ENCODE results near the gene SLC4A1AP. TPM values are rescaled to one million over a fixed set of nuclear protein-coding genes. Genes with fewer than 3 reads are reported as not detected.

The SLC4A1AP gene, protein sequence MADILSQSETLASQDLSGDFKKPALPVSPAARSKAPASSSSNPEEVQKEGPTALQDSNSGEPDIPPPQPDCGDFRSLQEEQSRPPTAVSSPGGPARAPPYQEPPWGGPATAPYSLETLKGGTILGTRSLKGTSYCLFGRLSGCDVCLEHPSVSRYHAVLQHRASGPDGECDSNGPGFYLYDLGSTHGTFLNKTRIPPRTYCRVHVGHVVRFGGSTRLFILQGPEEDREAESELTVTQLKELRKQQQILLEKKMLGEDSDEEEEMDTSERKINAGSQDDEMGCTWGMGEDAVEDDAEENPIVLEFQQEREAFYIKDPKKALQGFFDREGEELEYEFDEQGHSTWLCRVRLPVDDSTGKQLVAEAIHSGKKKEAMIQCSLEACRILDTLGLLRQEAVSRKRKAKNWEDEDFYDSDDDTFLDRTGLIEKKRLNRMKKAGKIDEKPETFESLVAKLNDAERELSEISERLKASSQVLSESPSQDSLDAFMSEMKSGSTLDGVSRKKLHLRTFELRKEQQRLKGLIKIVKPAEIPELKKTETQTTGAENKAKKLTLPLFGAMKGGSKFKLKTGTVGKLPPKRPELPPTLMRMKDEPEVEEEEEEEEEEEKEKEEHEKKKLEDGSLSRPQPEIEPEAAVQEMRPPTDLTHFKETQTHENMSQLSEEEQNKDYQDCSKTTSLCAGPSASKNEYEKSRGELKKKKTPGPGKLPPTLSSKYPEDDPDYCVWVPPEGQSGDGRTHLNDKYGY
- 22.1 TPM for polyA plus RNA-seq (2012; ENCODE audit: insufficient read length, low read depth)

GRCh38 chr2:27663285-27664153 is at the start of gene SLC4A1AP, which contains the start of gene SUPT7L:
SLC4A1AP (plus strand) TSS chr2:27663889; CDS start chr2:27663915, 26 bp downstream.
SUPT7L (minus strand) TSS chr2:27663614; CDS start chr2:27662192, 1,422 bp downstream.
- TF ChIP-seq FOXP2 (optimal IDR thresholded peaks at IDR 0.05; ENCODE audit: borderline replicate concordance, extremely low read depth, extremely low read length, insufficient read depth) (peak; percentile 54), TAF1 (IDR thresholded peaks at IDR 0.05; ENCODE audit: borderline replicate concordance, insufficient read depth, low read length) (peak; percentile 93), REST (IDR thresholded peaks at IDR 0.05; ENCODE audit: insufficient read depth in 1 of 2, low read depth in 2 of 2, low read length in 2 of 2) (no peak), POLR2AphosphoS5 (IDR thresholded peaks at IDR 0.05; ENCODE audit: low read depth, low read length) (peak; percentile 49)

DNA sequence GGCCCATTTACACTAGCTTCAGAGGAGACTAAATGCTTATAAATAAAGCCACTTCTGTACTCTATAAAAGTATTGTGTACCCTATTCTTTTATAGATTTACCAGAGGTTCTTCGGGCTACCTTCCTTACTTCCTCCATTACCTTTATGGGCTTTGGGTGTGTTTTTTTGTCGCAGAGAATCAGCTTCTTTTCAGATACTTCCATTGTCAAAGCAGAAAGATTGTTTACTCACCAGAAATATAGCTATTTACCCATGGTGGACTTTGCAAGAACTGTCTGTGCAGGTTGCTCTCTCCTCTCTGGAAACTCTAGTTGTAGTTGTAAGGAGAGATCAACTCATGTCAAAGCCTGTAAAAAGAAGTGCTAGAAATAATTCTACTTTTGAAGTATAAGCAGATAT is 49.7 kb upstream of the SLC4A1AP start:
- no peak for TF ChIP-seq SIN3A (IDR thresholded peaks at IDR 0.05; ENCODE audit: borderline replicate concordance, insufficient read depth, low read length)
- no peak for TF ChIP-seq REST (IDR thresholded peaks at IDR 0.05; ENCODE audit: insufficient read depth in 1 of 2, low read depth in 2 of 2, low read length in 2 of 2)
- TF ChIP-seq FOXP2 (optimal IDR thresholded peaks at IDR 0.05; ENCODE audit: borderline replicate concordance, extremely low read depth, extremely low read length, insufficient read depth) = no peak
- TF ChIP-seq POLR2AphosphoS5 (IDR thresholded peaks at IDR 0.05; ENCODE audit: low read depth, low read length) = no peak
- no peak for TF ChIP-seq TAF1 (IDR thresholded peaks at IDR 0.05; ENCODE audit: borderline replicate concordance, insufficient read depth, low read length)

GRCh38 chr2:27615316-27615715 is 48.4 kb upstream of the SLC4A1AP start:
- TF ChIP-seq FOXP2 (optimal IDR thresholded peaks at IDR 0.05; ENCODE audit: borderline replicate concordance, extremely low read depth, extremely low read length, insufficient read depth) (no peak), REST (IDR thresholded peaks at IDR 0.05; ENCODE audit: insufficient read depth in 1 of 2, low read depth in 2 of 2, low read length in 2 of 2) (no peak), POLR2AphosphoS5 (IDR thresholded peaks at IDR 0.05; ENCODE audit: low read depth, low read length) (no peak), TAF1 (IDR thresholded peaks at IDR 0.05; ENCODE audit: borderline replicate concordance, insufficient read depth, low read length) (no peak), SIN3A (IDR thresholded peaks at IDR 0.05; ENCODE audit: borderline replicate concordance, insufficient read depth, low read length) (no peak)

- TF ChIP-seq FOXP2 (optimal IDR thresholded peaks at IDR 0.05; ENCODE audit: borderline replicate concordance, extremely low read depth, extremely low read length, insufficient read depth) (no peak), TAF1 (IDR thresholded peaks at IDR 0.05; ENCODE audit: borderline replicate concordance, insufficient read depth, low read length) (no peak), REST (IDR thresholded peaks at IDR 0.05; ENCODE audit: insufficient read depth in 1 of 2, low read depth in 2 of 2, low read length in 2 of 2) (no peak), POLR2AphosphoS5 (IDR thresholded peaks at IDR 0.05; ENCODE audit: low read depth, low read length) (no peak), SIN3A (IDR thresholded peaks at IDR 0.05; ENCODE audit: borderline replicate concordance, insufficient read depth, low read length) (no peak)
Observed at GRCh38 chr2:27621524-27621923, 42.2 kb upstream of the SLC4A1AP start.
